Forelimb muscle (tissue), 1 donor: ENCODE measurements around the gene SETD1B. TPM values are rescaled to one million over a fixed set of nuclear protein-coding genes. Genes with fewer than 3 reads are reported as not detected.

Experiments
- DNase-seq: peaks from one replicate; pipeline ENCODE4 v3.0.0-alpha.2; 2013; ENCODE audit warnings: low read depth
- polyA plus RNA-seq: library from polyadenylated mRNA; unstranded; fragments of 120-200 nt; gene quantifications from one replicate; pipeline ENCODE4 v1.2.1, GENCODE V29; 2013; ENCODE audit not compliant: insufficient read length

SETD1B gene
- polyA plus RNA-seq, 1 donor = 8.6 TPM

DNA sequence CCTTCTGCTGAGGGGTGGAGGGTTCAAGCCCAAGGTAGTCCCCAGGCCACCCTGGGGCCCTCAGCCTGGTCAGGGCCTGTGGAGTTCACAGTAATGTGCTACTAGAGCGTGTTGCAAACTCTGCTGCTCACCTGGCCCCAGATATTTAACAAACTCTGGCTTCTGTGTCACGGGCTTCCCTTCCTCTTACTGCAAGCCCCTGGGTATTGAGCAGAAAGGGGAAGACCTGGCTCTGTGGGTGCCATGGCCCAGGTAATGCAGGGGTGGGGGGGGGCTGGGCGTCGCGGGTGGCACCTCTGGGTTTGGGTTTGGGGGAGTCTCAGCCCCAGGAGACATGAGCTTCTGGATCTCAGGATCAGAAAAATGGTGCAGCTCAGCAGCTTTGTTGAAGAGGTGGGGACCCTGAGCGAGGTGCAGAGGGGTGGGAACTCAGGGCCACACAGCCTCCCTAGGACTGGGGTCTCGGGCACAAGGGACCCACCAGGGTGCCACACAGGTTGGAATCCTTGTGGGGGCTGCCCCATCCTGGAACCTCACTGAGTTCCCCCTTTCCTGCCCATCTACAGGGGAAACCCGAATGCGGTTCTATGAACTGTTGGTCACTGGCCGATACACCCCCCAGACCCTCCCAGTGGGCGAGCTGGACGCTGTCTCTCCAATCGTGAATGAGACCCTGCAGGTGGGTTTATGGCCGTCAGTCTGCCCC, 4.0 kb downstream of the SETD1B start:
- DNase-seq = no peak

DNA sequence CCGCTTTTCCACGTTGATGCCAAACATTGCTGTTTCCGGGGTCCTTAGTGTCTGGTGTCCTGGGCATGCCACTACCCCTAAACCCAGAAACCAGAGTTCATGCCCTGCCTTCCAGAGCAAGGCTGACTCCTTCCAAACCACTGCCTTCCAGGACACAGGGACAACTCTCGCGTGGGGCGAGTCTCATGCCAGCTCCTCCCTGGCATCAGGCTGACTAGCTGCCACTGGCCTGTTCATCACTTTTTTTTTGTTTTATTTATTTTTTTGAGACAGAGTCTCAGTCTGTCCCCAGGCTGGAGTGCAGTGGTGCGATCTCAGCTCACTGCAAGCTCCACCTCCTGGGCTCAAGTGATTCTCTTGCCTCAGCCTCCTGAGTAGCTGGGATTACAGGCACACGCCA, 4.8 kb downstream of the SETD1B start:
- DNase-seq = no peak

DNA sequence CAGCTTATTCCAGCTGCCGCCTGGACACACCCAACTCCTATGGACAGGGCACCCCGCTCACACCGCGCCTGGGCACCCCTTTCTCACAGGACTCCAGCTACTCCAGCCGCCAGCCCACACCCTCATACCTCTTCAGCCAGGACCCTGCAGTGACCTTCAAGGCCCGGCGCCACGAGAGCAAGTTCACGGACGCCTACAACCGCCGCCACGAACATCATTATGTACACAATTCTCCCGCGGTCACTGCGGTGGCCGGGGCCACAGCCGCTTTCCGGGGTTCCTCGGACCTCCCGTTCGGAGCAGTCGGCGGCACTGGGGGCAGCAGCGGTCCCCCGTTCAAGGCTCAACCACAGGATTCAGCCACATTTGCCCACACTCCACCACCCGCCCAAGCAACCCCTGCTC, 5.9 kb downstream of the SETD1B start:
- DNase-seq = no peak

DNA sequence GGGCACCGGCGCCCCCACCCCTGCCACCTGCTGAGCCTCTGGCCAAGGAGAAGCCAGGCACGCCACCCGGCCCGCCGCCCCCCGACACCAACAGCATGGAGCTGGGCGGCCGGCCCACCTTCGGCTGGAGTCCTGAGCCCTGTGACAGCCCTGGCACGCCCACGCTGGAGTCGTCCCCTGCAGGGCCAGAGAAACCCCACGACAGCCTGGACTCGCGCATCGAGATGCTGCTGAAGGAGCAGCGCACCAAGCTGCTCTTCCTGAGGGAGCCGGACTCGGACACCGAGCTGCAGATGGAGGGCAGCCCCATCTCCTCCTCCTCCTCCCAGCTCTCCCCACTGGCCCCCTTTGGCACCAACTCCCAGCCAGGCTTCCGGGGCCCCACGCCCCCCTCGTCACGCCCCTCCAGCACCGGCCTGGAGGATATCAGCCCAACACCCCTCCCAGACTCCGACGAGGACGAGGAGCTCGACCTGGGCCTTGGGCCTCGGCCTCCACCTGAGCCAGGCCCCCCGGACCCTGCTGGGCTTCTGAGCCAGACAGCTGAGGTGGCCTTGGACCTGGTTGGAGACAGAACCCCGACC, 6.5 kb downstream of the SETD1B start:
- no peak for DNase-seq

DNA sequence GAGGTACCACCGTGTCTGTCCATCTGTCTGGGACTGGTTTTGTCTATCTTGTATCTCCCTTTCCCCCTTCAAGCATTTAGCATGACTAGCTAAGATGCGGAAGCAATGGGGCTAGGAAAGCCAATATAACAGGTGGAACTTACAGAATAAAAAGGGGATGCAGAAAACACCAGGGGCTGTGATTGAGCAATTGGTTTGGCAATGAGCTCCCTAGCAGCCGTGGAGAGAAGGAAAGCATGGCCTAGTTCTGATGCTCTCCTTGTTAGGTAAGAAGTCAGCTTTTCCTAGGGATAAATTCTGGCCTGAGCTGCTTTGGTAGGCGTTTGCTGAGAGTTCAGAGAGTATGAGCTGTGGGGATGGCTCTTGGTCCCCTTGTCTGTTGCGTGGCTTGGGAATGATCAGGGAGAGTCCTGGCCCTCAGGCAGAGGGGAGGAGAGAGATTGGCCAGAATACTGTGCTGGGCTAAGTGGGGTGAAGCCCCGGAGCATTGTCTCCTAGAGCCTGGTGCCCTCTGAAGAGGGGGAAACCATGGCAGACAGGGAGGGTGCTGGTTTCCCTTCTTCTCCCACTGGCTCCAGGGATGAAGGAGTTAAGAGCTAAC, 7.1 kb downstream of the SETD1B start:
- no peak for DNase-seq

- no peak for DNase-seq
Observed at GRCh38 chr12:121811434-121812319, 7.9 kb downstream of the SETD1B start.

DNA sequence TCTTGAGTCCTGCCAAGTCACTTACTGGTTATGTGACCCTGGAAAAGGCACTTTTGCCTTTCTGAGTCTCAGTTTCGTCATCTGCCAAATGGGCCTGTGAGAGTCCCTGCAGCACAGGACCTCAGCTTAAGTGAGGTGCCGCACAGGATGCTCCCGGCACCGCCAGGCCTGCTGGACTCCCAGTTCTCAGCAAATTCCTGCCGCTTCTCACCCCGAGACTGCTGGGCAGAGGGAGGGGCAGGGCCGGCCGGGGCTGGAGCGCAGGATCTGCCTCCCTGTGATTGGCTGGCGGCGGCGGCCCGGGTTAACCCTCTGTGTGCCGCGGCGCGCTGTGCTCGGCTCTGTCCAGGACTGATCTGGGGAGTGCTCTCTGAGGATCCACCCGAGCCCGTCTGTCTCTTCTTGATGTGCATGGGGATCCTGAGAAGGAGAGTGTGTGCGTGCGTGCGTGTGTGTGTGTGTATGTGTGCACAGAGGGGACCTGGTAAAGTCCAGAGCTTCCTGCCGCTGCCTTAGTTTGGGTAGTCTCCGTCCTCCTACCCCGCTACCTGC, 8.6 kb downstream of the SETD1B start:
- no peak for DNase-seq

DNA sequence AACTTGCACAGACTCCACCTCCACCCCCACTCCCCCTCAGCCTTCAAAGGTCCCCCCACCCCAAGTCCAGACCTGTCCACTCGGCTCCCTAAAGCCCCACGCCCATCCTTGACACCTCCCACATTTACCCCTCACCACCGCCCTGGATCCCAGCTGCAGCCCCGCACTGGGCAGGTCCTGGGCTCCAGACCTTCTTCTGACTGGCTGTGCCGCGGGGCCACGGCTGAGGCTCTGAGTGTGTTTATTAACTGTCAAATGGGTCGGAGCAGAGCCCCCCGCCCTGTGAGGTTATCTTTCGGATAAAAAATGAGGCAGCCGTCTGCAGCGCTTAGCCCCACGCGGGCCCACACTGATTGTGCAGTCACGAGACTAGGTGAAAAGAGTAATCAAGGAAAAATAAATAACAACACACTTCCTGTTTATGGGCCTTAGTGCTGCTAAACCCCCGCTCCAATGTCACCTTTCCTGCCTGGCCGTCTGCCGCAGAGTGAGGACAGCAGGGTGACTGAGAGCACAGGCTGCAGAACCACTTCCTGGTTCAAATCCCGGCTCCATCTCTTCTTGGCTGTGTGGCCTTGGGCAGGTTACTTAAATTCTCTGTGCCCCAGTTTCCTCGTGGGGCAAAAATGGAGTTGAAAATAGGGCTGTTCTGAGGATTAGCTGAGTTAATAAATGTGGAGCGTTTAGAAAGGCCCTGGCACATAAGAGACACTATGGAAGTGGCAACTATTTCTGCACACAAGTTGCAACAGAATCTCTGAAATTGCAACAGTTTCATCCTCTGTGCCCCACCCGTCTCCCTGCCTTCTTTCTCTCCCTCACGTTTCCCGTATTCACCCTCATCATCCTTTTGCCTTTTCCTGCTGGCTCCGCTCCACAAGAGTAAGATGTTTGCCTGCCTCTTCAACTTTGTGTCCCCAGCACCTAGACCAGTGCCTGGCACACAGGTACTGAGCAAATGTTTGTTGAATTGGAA, 9.4 kb downstream of the SETD1B start:
- no peak for DNase-seq

DNA sequence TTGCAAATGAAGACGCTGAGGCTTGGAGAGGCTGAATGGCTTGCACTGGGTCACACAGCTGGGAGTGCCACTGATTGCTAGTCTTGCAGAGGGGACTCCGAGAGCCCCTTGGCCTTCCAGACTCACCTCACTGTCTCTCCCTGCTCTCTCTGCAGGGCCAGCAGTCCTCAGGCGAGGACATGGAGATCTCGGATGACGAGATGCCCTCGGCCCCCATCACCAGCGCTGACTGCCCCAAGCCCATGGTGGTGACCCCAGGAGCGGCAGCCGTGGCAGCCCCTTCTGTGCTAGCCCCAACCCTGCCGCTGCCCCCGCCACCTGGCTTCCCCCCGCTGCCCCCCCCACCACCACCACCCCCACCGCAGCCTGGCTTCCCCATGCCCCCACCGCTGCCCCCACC, 10.1 kb downstream of the SETD1B start:
- no peak for DNase-seq

GRCh38 chr12:121814429-121815119, 10.8 kb downstream of the SETD1B start:
- no peak for DNase-seq

DNA sequence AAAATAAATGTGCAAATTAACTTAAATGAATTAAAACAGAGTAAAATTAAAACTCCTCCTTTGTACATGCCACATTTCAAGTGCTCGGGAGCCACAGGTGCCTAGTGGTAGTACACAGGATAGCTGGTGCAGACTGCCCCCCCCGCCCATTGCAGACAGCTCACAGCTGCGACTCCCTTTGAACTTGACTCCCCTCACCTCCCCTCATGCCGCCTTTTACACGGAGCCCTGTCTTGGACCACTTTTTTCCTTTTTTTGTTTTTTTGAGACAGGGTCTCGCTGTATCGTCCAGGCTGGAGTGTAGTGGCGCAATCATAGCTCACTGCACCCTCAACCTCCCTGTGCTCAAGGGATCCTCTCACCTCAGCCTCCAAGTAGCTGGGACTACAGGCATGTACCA, 11.5 kb downstream of the SETD1B start:
- no peak for DNase-seq

DNA sequence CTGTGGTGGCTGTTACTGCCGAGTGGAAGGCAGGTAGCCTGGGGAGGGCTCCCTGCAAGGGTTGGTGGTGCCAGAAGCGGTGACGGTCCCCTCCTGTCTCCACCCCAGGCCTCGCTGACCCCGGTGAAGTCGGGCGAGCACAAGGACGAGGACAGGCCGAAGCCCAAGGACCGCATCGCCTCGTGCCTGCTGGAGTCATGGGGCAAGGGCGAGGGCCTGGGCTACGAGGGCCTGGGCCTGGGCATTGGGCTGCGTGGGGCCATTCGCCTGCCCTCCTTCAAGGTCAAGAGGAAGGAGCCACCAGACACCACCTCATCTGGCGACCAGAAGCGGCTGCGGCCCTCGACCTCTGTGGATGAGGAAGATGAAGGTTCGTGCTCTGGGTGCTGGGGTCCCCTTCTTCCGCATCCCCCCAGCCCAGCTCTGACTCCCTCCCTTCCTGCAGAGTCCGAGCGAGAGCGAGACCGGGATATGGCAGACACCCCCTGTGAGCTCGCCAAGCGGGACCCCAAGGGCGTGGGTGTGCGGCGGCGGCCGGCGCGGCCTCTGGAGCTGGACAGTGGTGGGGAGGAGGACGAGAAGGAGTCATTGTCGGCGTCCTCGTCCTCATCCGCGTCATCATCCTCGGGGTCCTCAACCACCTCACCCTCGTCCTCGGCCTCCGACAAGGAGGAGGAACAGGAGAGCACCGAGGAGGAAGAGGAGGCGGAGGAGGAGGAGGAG, 13.3 kb downstream of the SETD1B start:
- DNase-seq = no peak

GRCh38 chr12:121817648-121818043, 13.8 kb downstream of the SETD1B start:
- no peak for DNase-seq

DNA sequence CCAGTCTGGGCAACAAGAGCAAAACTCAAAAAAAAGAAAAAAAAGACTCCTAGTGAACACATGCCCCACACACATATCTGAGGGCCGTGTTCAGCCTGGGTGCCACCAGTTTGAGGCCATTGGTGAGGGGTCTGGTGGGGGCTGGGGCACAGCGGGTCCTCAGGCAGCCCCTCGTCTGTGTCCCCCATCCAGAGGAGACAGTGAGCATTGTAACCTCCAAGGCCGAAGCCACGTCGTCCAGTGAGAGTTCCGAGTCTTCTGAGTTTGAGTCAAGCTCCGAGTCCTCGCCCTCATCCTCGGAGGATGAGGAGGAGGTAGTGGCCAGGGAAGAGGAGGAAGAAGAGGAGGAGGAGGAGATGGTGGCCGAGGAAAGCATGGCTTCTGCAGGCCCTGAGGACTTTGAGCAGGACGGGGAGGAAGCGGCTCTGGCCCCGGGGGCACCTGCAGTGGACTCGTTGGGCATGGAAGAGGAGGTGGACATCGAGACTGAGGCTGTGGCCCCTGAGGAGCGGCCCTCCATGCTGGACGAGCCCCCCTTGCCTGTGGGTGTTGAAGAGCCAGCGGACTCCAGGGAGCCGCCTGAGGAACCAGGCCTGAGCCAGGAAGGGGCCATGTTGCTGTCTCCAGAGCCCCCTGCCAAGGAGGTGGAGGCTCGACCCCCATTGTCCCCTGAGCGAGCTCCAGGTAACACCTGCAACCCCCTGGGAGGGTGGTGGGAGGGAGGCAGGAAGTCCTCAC, 15.6 kb downstream of the SETD1B start:
- no peak for DNase-seq

GRCh38 chr12:121820056-121820455, 16.2 kb downstream of the SETD1B start:
- DNase-seq = no peak

- no peak for DNase-seq
Observed at GRCh38 chr12:121822393-121823100, 18.7 kb downstream of the SETD1B start.

GRCh38 chr12:121823101-121823726, 19.4 kb downstream of the SETD1B start:
- no peak for DNase-seq

DNA sequence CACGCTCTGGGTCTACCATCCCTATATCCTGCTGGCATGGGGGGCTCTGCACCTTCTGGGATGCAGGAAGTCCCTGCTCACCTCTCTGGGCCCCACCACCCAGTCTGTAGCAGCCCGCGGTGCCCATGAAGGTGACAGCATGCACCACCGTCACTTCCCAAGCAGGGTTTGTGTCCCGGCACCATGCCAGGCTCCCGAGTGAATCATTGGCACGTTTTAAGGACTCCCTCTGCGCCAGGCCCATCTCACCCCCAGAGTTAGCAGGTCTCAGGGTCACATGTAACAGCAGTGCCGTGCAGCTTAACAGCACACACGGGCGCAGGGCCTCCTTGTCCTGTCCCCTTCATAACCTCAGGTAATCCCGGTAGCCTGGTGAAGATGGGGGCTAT, 19.9 kb downstream of the SETD1B start:
- DNase-seq = no peak
